Measurements from ENCODE around the gene SLC35C1. TPM values are rescaled to one million over a fixed set of nuclear protein-coding genes. Genes with fewer than 3 reads are reported as not detected.
A peak's percentile ranks its signal among the peaks of the same experiment; 100 is the strongest.

Gene SLC35C1
- total and polyA plus RNA-seq, 2 experiments from 2014 or later: 6.8 to 11.0 TPM

DNA sequence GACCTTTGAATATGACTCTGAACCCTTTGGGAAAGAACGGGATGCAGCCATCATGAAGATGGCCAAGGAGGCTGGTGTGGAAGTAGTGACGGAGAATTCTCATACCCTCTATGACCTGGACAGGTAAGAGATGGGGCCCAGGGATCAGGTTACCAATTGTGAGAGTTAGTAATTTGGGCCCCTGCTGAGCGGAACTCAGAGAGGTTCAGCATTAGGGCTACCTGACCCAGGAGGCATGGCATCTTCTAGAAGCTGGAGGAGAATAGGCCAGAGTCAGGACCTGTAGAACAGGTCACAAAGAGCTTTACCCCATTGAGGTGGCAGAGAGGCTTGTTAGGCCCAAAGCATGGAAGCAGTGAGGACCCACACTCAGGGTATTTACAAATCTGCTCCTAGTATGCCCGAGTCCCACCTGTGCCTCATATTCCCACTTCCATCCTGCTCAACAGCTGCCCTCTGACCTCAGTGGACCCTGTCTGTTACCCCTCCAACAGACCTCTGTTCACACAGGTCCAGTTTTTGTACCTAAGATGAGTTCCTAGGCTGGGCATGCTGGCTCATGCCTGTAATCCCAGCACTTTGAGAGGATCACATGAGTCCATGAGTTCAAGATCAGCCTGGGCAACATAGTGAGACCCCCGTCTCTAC, 53.9 kb downstream of the SLC35C1 start:
- Mint-ChIP-seq H3K9me3 (no peaks in the 10 kb centered on the region), H3K27ac (peak overlapping the region; percentile 51), H3K36me3 (ENCODE audit: low read depth) (peaks cover 21% of the 10 kb centered on the region; the same call in 1 of the 3 replicates), H3K4me1 (peaks cover 39% of the 10 kb centered on the region), H3K4me3 (no peak overlapping the region), H3K27me3 (ENCODE audit: insufficient read depth, low read depth, poor library complexity) (peaks cover 4% of the 10 kb centered on the region)
- TF ChIP-seq, protein P1, sequence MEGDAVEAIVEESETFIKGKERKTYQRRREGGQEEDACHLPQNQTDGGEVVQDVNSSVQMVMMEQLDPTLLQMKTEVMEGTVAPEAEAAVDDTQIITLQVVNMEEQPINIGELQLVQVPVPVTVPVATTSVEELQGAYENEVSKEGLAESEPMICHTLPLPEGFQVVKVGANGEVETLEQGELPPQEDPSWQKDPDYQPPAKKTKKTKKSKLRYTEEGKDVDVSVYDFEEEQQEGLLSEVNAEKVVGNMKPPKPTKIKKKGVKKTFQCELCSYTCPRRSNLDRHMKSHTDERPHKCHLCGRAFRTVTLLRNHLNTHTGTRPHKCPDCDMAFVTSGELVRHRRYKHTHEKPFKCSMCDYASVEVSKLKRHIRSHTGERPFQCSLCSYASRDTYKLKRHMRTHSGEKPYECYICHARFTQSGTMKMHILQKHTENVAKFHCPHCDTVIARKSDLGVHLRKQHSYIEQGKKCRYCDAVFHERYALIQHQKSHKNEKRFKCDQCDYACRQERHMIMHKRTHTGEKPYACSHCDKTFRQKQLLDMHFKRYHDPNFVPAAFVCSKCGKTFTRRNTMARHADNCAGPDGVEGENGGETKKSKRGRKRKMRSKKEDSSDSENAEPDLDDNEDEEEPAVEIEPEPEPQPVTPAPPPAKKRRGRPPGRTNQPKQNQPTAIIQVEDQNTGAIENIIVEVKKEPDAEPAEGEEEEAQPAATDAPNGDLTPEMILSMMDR (conservative IDR thresholded peaks at IDR 0.05; ENCODE audit: low read depth in 2 of 2): no peak
- TF ChIP-seq EZH2 (IDR thresholded peaks at IDR 0.05; ENCODE audit: low read depth, unreplicated experiment) (no peak), JUNB (IDR thresholded peaks at IDR 0.05; ENCODE audit: unreplicated experiment) (no peak), NANOG (IDR thresholded peaks at IDR 0.05; ENCODE audit: borderline replicate concordance) (no peak), CREB1 (CRISPR knock-in tag; IDR thresholded peaks at IDR 0.05; ENCODE audit: low read depth) (no peak), POLR2AphosphoS5 (IDR thresholded peaks at IDR 0.05; ENCODE audit: low read depth) (no peak), EZH2phosphoT487 (IDR thresholded peaks at IDR 0.05; ENCODE audit: unreplicated experiment) (no peak), ZNF331 (CRISPR knock-in tag; IDR thresholded peaks at IDR 0.05; ENCODE audit: low read depth) (no peak), STAT1 (IDR thresholded peaks at IDR 0.05; ENCODE audit: unreplicated experiment) (no peak), ZNF114 (CRISPR knock-in tag; IDR thresholded peaks at IDR 0.05) (no peak)
- TF ChIP-seq, protein P2, sequence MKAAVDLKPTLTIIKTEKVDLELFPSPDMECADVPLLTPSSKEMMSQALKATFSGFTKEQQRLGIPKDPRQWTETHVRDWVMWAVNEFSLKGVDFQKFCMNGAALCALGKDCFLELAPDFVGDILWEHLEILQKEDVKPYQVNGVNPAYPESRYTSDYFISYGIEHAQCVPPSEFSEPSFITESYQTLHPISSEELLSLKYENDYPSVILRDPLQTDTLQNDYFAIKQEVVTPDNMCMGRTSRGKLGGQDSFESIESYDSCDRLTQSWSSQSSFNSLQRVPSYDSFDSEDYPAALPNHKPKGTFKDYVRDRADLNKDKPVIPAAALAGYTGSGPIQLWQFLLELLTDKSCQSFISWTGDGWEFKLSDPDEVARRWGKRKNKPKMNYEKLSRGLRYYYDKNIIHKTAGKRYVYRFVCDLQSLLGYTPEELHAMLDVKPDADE (IDR thresholded peaks at IDR 0.05): no peak
- TF ChIP-seq, protein P3, sequence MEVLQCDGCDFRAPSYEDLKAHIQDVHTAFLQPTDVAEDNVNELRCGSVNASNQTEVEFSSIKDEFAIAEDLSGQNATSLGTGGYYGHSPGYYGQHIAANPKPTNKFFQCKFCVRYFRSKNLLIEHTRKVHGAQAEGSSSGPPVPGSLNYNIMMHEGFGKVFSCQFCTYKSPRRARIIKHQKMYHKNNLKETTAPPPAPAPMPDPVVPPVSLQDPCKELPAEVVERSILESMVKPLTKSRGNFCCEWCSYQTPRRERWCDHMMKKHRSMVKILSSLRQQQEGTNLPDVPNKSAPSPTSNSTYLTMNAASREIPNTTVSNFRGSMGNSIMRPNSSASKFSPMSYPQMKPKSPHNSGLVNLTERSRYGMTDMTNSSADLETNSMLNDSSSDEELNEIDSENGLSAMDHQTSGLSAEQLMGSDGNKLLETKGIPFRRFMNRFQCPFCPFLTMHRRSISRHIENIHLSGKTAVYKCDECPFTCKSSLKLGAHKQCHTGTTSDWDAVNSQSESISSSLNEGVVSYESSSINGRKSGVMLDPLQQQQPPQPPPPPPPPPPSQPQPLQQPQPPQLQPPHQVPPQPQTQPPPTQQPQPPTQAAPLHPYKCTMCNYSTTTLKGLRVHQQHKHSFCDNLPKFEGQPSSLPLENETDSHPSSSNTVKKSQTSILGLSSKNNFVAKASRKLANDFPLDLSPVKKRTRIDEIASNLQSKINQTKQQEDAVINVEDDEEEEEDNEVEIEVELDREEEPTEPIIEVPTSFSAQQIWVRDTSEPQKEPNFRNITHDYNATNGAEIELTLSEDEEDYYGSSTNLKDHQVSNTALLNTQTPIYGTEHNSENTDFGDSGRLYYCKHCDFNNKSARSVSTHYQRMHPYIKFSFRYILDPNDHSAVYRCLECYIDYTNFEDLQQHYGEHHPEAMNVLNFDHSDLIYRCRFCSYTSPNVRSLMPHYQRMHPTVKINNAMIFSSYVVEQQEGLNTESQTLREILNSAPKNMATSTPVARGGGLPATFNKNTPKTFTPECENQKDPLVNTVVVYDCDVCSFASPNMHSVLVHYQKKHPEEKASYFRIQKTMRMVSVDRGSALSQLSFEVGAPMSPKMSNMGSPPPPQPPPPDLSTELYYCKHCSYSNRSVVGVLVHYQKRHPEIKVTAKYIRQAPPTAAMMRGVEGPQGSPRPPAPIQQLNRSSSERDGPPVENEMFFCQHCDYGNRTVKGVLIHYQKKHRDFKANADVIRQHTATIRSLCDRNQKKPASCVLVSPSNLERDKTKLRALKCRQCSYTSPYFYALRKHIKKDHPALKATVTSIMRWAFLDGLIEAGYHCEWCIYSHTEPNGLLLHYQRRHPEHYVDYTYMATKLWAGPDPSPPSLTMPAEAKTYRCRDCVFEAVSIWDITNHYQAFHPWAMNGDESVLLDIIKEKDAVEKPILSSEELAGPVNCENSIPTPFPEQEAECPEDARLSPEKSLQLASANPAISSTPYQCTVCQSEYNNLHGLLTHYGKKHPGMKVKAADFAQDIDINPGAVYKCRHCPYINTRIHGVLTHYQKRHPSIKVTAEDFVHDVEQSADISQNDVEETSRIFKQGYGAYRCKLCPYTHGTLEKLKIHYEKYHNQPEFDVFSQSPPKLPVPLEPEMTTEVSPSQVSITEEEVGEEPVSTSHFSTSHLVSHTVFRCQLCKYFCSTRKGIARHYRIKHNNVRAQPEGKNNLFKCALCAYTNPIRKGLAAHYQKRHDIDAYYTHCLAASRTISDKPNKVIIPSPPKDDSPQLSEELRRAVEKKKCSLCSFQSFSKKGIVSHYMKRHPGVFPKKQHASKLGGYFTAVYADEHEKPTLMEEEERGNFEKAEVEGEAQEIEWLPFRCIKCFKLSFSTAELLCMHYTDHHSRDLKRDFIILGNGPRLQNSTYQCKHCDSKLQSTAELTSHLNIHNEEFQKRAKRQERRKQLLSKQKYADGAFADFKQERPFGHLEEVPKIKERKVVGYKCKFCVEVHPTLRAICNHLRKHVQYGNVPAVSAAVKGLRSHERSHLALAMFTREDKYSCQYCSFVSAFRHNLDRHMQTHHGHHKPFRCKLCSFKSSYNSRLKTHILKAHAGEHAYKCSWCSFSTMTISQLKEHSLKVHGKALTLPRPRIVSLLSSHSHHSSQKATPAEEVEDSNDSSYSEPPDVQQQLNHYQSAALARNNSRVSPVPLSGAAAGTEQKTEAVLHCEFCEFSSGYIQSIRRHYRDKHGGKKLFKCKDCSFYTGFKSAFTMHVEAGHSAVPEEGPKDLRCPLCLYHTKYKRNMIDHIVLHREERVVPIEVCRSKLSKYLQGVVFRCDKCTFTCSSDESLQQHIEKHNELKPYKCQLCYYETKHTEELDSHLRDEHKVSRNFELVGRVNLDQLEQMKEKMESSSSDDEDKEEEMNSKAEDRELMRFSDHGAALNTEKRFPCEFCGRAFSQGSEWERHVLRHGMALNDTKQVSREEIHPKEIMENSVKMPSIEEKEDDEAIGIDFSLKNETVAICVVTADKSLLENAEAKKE (CRISPR knock-in tag; IDR thresholded peaks at IDR 0.05): no peak
- TF ChIP-seq, protein P4, sequence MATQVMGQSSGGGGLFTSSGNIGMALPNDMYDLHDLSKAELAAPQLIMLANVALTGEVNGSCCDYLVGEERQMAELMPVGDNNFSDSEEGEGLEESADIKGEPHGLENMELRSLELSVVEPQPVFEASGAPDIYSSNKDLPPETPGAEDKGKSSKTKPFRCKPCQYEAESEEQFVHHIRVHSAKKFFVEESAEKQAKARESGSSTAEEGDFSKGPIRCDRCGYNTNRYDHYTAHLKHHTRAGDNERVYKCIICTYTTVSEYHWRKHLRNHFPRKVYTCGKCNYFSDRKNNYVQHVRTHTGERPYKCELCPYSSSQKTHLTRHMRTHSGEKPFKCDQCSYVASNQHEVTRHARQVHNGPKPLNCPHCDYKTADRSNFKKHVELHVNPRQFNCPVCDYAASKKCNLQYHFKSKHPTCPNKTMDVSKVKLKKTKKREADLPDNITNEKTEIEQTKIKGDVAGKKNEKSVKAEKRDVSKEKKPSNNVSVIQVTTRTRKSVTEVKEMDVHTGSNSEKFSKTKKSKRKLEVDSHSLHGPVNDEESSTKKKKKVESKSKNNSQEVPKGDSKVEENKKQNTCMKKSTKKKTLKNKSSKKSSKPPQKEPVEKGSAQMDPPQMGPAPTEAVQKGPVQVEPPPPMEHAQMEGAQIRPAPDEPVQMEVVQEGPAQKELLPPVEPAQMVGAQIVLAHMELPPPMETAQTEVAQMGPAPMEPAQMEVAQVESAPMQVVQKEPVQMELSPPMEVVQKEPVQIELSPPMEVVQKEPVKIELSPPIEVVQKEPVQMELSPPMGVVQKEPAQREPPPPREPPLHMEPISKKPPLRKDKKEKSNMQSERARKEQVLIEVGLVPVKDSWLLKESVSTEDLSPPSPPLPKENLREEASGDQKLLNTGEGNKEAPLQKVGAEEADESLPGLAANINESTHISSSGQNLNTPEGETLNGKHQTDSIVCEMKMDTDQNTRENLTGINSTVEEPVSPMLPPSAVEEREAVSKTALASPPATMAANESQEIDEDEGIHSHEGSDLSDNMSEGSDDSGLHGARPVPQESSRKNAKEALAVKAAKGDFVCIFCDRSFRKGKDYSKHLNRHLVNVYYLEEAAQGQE (IDR thresholded peaks at IDR 0.05; ENCODE audit: unreplicated experiment): no peak
- H3K36me3 ChIP-seq (ENCODE audit: insufficient read depth): no peaks in the 10 kb centered on the region
- no peak overlapping the region for H3K4me3 ChIP-seq
- no peaks in the 10 kb centered on the region for H3F3A ChIP-seq (replicated peaks; ENCODE audit: low read depth)
- no peak for DNase-seq (ENCODE audit: low spot score)
- H3K4me1 ChIP-seq (ENCODE audit: insufficient read depth): peaks cover 31% of the 10 kb centered on the region
- H3K27ac ChIP-seq (ENCODE audit: low read depth): no peak overlapping the region
- H2AFZ ChIP-seq: no peak overlapping the region
- H4K20me1 ChIP-seq (replicated peaks; ENCODE audit: insufficient read depth): peaks cover 21% of the 10 kb centered on the region
- H3K27me3 ChIP-seq (ENCODE audit: insufficient read depth): no peaks in the 10 kb centered on the region
- H3K9me2 ChIP-seq (ENCODE audit: insufficient read depth): no peaks in the 10 kb centered on the region
- H3K4me2 ChIP-seq: peak overlapping the region; percentile 57; the same call in 1 of the 2 replicates
- peak; percentile 33 for ATAC-seq
- peaks cover 7% of the 10 kb centered on the region for H3K79me2 ChIP-seq (replicated peaks; ENCODE audit: insufficient read depth)
